Neural progenitor cell (in vitro differentiated cells): Measurements from ENCODE around the gene GSDME.

Source experiments
- EZH2phosphoT487 ChIP-seq: fragments of 200-600 bp; sonication (generic); IDR thresholded peaks from 2 replicates; pipeline ENCODE4 v1.6.1; 2017; ENCODE audit warnings: antibody characterized with exemption
- TF ChIP-seq, protein P1 (sequence below): fragments of 200-600 bp; sonication (generic); IDR thresholded peaks from 2 replicates; pipeline ENCODE4 v1.5.1; 2017; ENCODE audit warnings: antibody characterized with exemption, mild to moderate bottlenecking

DNA sequence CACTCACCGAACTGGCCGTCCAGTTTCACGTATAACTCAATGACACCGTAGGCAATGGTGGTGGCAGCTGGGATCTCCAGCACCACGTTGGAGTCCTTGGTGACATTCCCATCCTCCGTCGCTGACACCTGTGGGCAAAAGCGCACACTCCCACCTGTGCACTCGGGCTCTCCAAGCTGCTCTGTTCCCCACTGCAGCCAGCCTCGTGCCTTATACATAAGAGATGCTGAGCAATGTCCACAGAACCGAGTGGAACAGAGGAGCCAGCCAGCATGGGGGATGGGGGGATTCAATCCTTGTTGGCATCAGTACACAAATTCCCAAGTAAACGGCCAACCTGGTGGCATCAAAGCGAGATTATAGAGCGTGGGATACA, 40.0 kb downstream of the GSDME start:
- TF ChIP-seq, protein P1, sequence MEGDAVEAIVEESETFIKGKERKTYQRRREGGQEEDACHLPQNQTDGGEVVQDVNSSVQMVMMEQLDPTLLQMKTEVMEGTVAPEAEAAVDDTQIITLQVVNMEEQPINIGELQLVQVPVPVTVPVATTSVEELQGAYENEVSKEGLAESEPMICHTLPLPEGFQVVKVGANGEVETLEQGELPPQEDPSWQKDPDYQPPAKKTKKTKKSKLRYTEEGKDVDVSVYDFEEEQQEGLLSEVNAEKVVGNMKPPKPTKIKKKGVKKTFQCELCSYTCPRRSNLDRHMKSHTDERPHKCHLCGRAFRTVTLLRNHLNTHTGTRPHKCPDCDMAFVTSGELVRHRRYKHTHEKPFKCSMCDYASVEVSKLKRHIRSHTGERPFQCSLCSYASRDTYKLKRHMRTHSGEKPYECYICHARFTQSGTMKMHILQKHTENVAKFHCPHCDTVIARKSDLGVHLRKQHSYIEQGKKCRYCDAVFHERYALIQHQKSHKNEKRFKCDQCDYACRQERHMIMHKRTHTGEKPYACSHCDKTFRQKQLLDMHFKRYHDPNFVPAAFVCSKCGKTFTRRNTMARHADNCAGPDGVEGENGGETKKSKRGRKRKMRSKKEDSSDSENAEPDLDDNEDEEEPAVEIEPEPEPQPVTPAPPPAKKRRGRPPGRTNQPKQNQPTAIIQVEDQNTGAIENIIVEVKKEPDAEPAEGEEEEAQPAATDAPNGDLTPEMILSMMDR, result no peak
- TF ChIP-seq EZH2phosphoT487, result no peak
